ENCODE data around the gene BMPR1A.
"Not testable (repeated sequence)": the region's sequence is repeated elsewhere in the genome, so short reads cannot be mapped to it uniquely, and the experiment has no call there.

The BMPR1A gene

DNA sequence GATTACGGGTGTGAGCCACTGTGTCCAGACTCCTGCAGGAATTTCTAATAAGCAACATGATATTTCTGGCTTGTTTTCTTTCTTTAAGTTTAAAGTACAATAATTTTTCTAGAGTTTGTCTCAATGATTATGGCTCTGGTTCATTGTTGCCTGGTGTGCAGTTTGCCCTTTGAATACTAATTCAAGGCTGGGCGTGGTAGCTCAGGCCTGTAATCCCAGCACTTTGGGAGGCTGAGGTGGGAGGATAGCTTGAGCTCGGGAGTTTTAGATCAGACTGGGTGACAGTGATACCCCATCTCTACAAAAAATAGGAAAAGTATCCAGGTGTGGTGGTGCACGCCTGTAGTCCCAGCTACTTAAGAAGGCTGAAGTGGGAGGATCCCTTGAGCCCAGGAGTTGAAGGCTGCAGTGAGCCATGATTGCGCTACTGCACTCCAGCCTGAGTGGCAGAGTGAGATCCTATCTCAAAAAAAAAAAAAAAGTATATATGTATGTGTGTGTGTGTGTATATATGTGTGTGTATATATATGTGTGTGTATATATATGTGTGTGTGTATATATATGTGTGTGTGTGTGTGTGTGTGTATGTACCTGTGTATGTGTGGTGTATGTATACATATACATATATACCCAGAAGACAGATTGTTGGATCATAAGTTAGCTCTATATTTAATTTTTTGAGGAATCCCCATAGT is 220.1 kb downstream of the BMPR1A start:
- no peaks in the 10 kb centered on the region for H3K36me3 ChIP-seq (replicated peaks; ENCODE audit: low read depth, low read length)
- no peak overlapping the region for H3K4me3 ChIP-seq (ENCODE audit: low read length)

DNA sequence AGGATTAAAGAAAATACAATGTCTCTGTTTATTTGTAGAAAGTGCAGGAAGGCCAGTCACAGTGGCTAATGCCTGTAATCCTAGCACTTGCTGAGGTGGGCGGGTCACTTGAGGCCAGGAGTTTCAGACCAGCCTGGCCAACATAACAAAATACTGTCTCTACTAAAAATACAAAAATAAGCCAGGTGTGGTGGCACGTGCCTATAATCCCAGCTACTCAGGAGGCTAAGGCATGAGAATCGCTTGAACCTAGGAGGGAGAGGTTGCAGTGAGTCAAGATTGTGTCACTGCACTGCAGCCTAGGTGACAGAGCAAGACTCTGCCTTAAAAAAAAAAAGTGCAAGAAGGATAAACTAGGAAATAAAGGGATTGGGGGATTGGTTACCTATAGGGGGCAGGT is 222.0 kb downstream of the BMPR1A start:
- H3K4me1 ChIP-seq (ENCODE audit: low read length); H3K9ac ChIP-seq (ENCODE audit: low read length); H3K36me3 ChIP-seq (replicated peaks; ENCODE audit: low read depth, low read length); H2AFZ ChIP-seq (ENCODE audit: low read depth, low read length); H3K27ac ChIP-seq (ENCODE audit: low read length); H3K79me2 ChIP-seq (ENCODE audit: low read length); H4K20me1 ChIP-seq (ENCODE audit: insufficient read depth, low read length); H3K4me2 ChIP-seq (ENCODE audit: low read length); H3K4me3 ChIP-seq (ENCODE audit: low read length); H3K9me3 ChIP-seq (ENCODE audit: insufficient read depth, low read length); H3K27me3 ChIP-seq (ENCODE audit: low read depth, low read length): not testable (repeated sequence)

More for the DNA sequence above, 220.1 kb downstream of the BMPR1A start:
- Histone ChIP-seq H3K4me1 (ENCODE audit: low read length) (peaks cover 7% of the 10 kb centered on the region), H3K27ac (ENCODE audit: low read length) (no peak overlapping the region), H3K79me2 (ENCODE audit: low read length) (0 out of 2 replicates have a peak, but pooled peaks cover 2% of the 10 kb centered on the region), H4K20me1 (ENCODE audit: insufficient read depth, low read length) (no peaks in the 10 kb centered on the region), H2AFZ (ENCODE audit: low read depth, low read length) (no peak overlapping the region), H3K4me2 (ENCODE audit: low read length) (no peak overlapping the region), H3K9me3 (ENCODE audit: insufficient read depth, low read length) (no peaks in the 10 kb centered on the region), H3K9ac (ENCODE audit: low read length) (no peak overlapping the region), H3K27me3 (ENCODE audit: low read depth, low read length) (no peaks in the 10 kb centered on the region)
- TF ChIP-seq, protein P1, sequence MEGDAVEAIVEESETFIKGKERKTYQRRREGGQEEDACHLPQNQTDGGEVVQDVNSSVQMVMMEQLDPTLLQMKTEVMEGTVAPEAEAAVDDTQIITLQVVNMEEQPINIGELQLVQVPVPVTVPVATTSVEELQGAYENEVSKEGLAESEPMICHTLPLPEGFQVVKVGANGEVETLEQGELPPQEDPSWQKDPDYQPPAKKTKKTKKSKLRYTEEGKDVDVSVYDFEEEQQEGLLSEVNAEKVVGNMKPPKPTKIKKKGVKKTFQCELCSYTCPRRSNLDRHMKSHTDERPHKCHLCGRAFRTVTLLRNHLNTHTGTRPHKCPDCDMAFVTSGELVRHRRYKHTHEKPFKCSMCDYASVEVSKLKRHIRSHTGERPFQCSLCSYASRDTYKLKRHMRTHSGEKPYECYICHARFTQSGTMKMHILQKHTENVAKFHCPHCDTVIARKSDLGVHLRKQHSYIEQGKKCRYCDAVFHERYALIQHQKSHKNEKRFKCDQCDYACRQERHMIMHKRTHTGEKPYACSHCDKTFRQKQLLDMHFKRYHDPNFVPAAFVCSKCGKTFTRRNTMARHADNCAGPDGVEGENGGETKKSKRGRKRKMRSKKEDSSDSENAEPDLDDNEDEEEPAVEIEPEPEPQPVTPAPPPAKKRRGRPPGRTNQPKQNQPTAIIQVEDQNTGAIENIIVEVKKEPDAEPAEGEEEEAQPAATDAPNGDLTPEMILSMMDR (IDR thresholded peaks at IDR 0.05; ENCODE audit: low read depth, low read length), result no peak
- no peak for TF ChIP-seq EZH2phosphoT487 (IDR thresholded peaks at IDR 0.05; ENCODE audit: low read depth)

DNA sequence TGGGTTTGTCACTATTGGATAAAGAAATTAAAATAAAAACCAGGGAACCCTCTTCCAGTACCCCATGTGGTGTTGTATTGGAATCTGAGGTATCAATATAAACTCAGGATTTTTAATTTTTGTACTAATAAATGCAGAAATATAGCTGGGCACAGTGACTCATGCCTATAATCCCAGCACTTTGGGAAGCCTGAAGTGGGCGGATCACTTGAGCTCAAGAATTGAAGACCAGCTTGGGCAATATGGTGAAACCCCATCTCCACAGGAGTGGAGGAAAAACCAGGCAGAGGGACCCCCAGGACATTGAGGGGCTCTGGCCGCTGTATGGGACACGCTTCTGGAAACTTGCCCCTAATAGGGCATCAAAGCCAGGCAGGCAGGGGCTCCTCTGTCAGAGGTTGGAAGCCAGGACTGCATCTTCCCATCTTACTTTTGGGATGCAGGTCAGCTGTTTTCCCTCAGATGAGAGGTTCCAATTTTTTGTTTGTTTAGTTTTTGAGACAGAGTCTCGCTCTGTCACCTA is 222.9 kb downstream of the BMPR1A start:
- TF ChIP-seq EZH2phosphoT487 (IDR thresholded peaks at IDR 0.05; ENCODE audit: low read depth), result no peak
- TF ChIP-seq, protein P1 (IDR thresholded peaks at IDR 0.05; ENCODE audit: low read depth, low read length), result no peak
- Histone ChIP-seq H3K36me3 (replicated peaks; ENCODE audit: low read depth, low read length) (no peaks in the 10 kb centered on the region), H3K4me2 (ENCODE audit: low read length) (no peak overlapping the region)

DNA sequence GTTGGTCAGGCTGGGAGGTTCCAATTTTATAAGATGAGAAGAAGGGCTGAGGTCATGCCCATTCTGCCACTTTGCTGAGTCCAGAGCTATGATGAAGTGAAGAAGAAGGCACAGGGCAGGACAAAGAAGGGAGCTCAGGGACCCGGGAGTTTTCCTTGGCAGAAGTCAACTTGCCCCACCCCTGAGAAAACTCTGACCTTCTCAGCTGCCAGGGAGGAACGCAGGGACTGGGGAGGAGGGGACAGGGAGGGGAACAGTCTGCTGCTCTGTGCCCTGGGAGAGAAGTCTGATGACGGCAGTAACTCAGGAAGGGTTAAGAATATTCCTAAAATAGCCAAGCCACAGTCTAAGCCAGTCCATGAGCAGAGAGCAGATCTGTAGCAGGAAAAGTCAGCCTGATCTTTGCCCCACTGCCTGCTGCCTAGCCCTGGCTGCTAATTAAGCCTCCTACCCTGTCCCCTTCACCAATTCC is 223.6 kb downstream of the BMPR1A start:
- no peaks in the 10 kb centered on the region for H3K79me2 ChIP-seq (ENCODE audit: low read length)
- no peaks in the 10 kb centered on the region for H3K36me3 ChIP-seq (replicated peaks; ENCODE audit: low read depth, low read length)
- no peaks in the 10 kb centered on the region for H3K9me3 ChIP-seq (ENCODE audit: insufficient read depth, low read length)
- peaks cover 7% of the 10 kb centered on the region for H3K4me1 ChIP-seq (ENCODE audit: low read length)
- no peak overlapping the region for H3K9ac ChIP-seq (ENCODE audit: low read length)
- H2AFZ ChIP-seq (ENCODE audit: low read depth, low read length), result no peak overlapping the region
- no peaks in the 10 kb centered on the region for H3K27me3 ChIP-seq (ENCODE audit: low read depth, low read length)
- no peak overlapping the region for H3K4me2 ChIP-seq (ENCODE audit: low read length)
- H3K27ac ChIP-seq (ENCODE audit: low read length), result no peak overlapping the region
- H3K4me3 ChIP-seq (ENCODE audit: low read length), result no peak overlapping the region
- H4K20me1 ChIP-seq (ENCODE audit: insufficient read depth, low read length), result no peaks in the 10 kb centered on the region
- TF ChIP-seq EZH2phosphoT487 (IDR thresholded peaks at IDR 0.05; ENCODE audit: low read depth), result no peak
- TF ChIP-seq, protein P1 (IDR thresholded peaks at IDR 0.05; ENCODE audit: low read depth, low read length), result no peak

More for the DNA sequence above, 222.9 kb downstream of the BMPR1A start:
- no peaks in the 10 kb centered on the region for H3K27me3 ChIP-seq (ENCODE audit: low read depth, low read length)
- H2AFZ ChIP-seq (ENCODE audit: low read depth, low read length), result no peak overlapping the region
- no peaks in the 10 kb centered on the region for H4K20me1 ChIP-seq (ENCODE audit: insufficient read depth, low read length)
- no peak overlapping the region for H3K27ac ChIP-seq (ENCODE audit: low read length)
- peaks cover 7% of the 10 kb centered on the region for H3K4me1 ChIP-seq (ENCODE audit: low read length)
- H3K9ac ChIP-seq (ENCODE audit: low read length), result no peak overlapping the region
- no peaks in the 10 kb centered on the region for H3K79me2 ChIP-seq (ENCODE audit: low read length)
- H3K9me3 ChIP-seq (ENCODE audit: insufficient read depth, low read length), result no peaks in the 10 kb centered on the region
- H3K4me3 ChIP-seq (ENCODE audit: low read length), result no peak overlapping the region

DNA sequence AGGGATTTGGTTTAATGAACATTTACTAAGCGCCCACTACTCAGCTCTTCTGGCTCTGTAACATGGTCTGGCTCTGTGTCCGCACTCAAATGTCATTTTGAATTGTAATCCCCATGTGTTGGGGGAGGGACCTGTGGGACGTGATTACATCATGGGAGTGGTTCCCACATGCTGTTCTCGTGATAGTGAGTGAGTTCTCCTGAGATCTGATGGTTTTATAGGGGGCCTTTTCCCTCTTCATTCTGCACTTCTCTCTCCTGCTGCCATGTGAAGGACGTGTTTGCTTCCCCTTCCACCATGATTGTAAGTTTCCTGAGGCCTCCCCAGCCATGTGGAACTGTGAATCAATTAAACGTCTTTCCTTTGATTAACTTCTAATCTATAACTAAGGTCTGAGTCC is 224.6 kb downstream of the BMPR1A start:
- H3K9me3 ChIP-seq (ENCODE audit: insufficient read depth, low read length); H3K27me3 ChIP-seq (ENCODE audit: low read depth, low read length); H4K20me1 ChIP-seq (ENCODE audit: insufficient read depth, low read length); H3K36me3 ChIP-seq (replicated peaks; ENCODE audit: low read depth, low read length); H3K79me2 ChIP-seq (ENCODE audit: low read length); H3K4me1 ChIP-seq (ENCODE audit: low read length); H3K4me2 ChIP-seq (ENCODE audit: low read length); H3K9ac ChIP-seq (ENCODE audit: low read length); H3K4me3 ChIP-seq (ENCODE audit: low read length); H3K27ac ChIP-seq (ENCODE audit: low read length); H2AFZ ChIP-seq (ENCODE audit: low read depth, low read length): not testable (repeated sequence)

All from OCI-LY3 (cell line).